ENCODE data around the gene FHAD1.

DNA sequence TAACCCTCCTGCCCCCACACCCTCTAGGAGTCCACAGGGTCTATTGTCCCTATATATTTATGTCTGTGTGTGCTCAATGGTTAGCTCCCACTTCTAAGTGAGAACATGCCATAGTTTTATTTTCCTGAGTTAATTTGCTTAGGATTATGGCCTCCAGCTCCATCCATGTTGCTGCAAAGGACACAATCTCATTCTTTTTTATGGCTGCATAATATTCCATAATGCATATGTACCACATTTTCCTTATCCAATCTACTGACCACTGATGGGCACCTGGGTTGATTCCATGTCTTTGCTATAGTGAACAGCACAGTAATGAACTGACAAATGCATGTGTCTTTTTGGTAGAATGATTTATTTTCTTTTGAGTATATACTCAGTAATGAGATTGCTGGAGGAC, 13.3 kb upstream of the FHAD1 start:
- no peak for TF ChIP-seq CTCF (IDR thresholded peaks at IDR 0.05)
- TF ChIP-seq POLR2AphosphoS5 (IDR thresholded peaks at IDR 0.05), result no peak
- no peak for TF ChIP-seq POLR2A (IDR thresholded peaks at IDR 0.05)

Data from upper lobe of left lung (tissue), 4 donors.